GM23248 (cell line): ENCODE measurements around the gene RBM17. TPM values are rescaled to one million over a fixed set of nuclear protein-coding genes. Genes with fewer than 3 reads are reported as not detected.

Source experiments
- DNase-seq: peaks from one replicate; pipeline ENCODE4 v3.0.0-alpha.2; 2015
- H2AFZ ChIP-seq: fragments of 200-600 bp; sonication (generic); 2 replicates; pipeline ENCODE4 v1.6.1; 2016; ENCODE audit warnings: antibody characterized with exemption
- H3F3A ChIP-seq: fragments of 200-600 bp; sonication (generic); 2 replicates; pipeline ENCODE4 v1.6.1; 2016; ENCODE audit warnings: mild to moderate bottlenecking, antibody characterized with exemption, mixed run types; ENCODE audit not compliant: insufficient read depth
- H3K27ac ChIP-seq: fragments of 200-600 bp; sonication (generic); 2 replicates; pipeline ENCODE4 v1.5.1; 2016; ENCODE audit warnings: mild to moderate bottlenecking
- H3K27me3 ChIP-seq: fragments of 200-600 bp; sonication (generic); replicated peaks from 2 replicates; pipeline ENCODE4 v1.6.1; 2016; ENCODE audit warnings: mild to moderate bottlenecking; ENCODE audit not compliant: insufficient read depth
- H3K36me3 ChIP-seq: fragments of 200-600 bp; sonication (generic); 2 replicates; pipeline ENCODE4 v1.6.1; 2016; ENCODE audit warnings: low read depth, mild to moderate bottlenecking
- H3K4me1 ChIP-seq: fragments of 200-600 bp; sonication (generic); 2 replicates; pipeline ENCODE4 v1.6.1; 2016; ENCODE audit warnings: mild to moderate bottlenecking; ENCODE audit not compliant: insufficient read depth
- H3K4me2 ChIP-seq: fragments of 200-600 bp; sonication (generic); one replicate; pipeline ENCODE4 v1.6.1; 2016; ENCODE audit warnings: mild to moderate bottlenecking; ENCODE audit not compliant: unreplicated experiment
- H3K4me3 ChIP-seq: fragments of 200-600 bp; sonication (generic); 2 replicates; pipeline ENCODE4 v1.5.1; 2016; ENCODE audit warnings: mild to moderate bottlenecking
- H3K79me2 ChIP-seq: fragments of 200-600 bp; sonication (generic); 2 replicates; pipeline ENCODE4 v1.6.1; 2016; ENCODE audit warnings: mild to moderate bottlenecking; ENCODE audit not compliant: insufficient read depth
- H3K9ac ChIP-seq: fragments of 200-600 bp; sonication (generic); 2 replicates; pipeline ENCODE4 v1.6.1; 2016; ENCODE audit warnings: mild to moderate bottlenecking
- H3K9me2 ChIP-seq: fragments of 200-600 bp; sonication (generic); 2 replicates; pipeline ENCODE4 v1.6.1; 2016; ENCODE audit warnings: mixed run types, mild to moderate bottlenecking, moderate library complexity; ENCODE audit not compliant: insufficient read depth
- H3K9me3 ChIP-seq: fragments of 200-600 bp; sonication (generic); one replicate; pipeline ENCODE4 v1.6.1; 2017; ENCODE audit warnings: low read depth
- H4K20me1 ChIP-seq: fragments of 200-600 bp; sonication (generic); 2 replicates; pipeline ENCODE4 v1.6.0; 2016; ENCODE audit not compliant: insufficient read depth
- EZH2 ChIP-seq: fragments of 200-600 bp; sonication (generic); IDR thresholded peaks from 2 replicates; pipeline ENCODE4 v1.6.1; 2018; ENCODE audit warnings: antibody characterized with exemption, mild to moderate bottlenecking; ENCODE audit not compliant: insufficient read depth, poor library complexity, severe bottlenecking
- EZH2phosphoT487 ChIP-seq: fragments of 200-600 bp; sonication (generic); IDR thresholded peaks from 2 replicates; pipeline ENCODE4 v1.6.1; 2018; ENCODE audit warnings: antibody characterized with exemption, moderate library complexity, mild to moderate bottlenecking, low read depth; ENCODE audit not compliant: insufficient read depth
- WGBS, 2 experiments: methylation state at CpG; one replicate each; pipeline ENCODE4 v1.1.6; 2015 to 2017; ENCODE audit warnings: low lambda C conversion rate in 2 of 2, low coverage in 1 of 2; ENCODE audit errors: missing lambda C conversion rate in 2 of 2; 5-methylcytosine and 5-hydroxymethylcytosine counted together
- in situ Hi-C: fragments of 300-500 bp; cut with MboI; formaldehyde crosslinking; loops from 2 replicates; pipeline ENCODE4 v1.15.0; 2020
- polyA plus RNA-seq: library from polyadenylated mRNA; unstranded; fragments of >200 nt; fragmentation: Nextera tagmentation; extraction: Ambion mirVana; gene quantifications from 2 replicates; pipeline ENCODE4 v1.2.1, GENCODE V29; 2016
- total RNA-seq: library from RNA; depleted of rRNA; stranded (reverse); fragments of >200 nt; shearing (Covaris generic); gene quantifications from 2 replicates; pipeline ENCODE4 v1.2.3, GENCODE V29; 2014

RBM17 gene
- total and polyA plus RNA-seq, 2 experiments from 2014 or later = 24.1 to 99.9 TPM

DNA sequence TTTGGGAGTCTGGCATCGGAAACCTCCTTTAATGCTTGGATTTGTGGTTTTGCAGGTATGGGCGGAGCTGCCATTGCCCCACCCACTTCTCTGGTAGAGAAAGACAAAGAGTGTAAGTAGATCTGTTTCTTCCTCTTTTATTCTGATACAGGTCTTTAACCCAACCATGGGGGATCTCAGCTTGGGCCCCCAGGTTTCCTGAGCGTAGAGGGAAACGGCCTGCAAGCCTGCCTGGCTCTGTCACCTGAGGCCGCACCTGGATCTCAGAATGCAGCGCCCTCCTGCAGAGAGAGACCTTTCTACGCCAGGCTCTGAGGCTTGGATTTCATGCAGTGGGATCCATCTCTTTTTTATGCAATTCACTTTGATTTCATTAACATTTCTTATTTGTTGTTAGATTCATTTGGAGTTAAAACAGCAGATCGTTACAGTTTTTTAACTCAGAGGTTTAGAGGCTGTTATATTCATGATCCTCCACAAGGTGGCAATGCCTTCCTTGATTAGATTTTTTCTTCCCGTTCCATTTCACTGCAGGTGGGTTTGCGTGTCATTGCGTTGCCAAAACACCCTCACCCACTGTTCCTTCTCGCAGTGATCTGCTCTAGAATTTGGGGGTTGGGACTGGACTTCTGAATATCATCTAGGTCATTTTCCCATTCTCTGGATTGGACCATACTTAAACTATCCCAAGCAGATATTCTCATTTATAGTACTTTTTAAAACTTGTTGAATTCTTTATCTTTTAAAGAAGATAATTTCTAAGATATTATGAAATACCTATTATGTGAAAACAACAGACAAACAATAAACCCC lies 20.0 kb downstream of the RBM17 start:
- in situ Hi-C loops = loop anchor here (10.0 kb wide), 1 partner anchor 286 kb away; no protein-coding TSS in a partner anchor

DNA sequence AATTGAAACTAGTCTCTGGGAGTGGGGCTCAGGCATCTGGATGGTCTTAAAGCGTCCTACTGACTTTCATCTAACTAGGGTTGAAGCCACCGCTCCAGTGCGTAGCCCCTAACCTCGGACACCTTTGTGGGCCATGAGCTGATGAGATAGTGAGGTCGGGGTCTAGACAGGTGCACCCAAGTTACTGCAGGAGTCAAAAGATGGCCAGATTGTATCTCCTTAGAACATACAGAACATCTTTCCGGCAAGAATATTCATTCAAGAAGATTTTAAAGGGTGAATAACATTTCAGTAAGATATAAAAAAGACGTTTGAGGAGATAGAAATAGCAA lies 20.6 kb downstream of the RBM17 start:
- Histone ChIP-seq H3K9me2 (no peaks in the 10 kb centered on the region), H3K4me3 (no peak overlapping the region), H3F3A (peaks cover 39% of the 10 kb centered on the region), H4K20me1 (no peaks in the 10 kb centered on the region), H3K4me2 (no peak overlapping the region), H2AFZ (no peak overlapping the region), H3K79me2 (peaks cover 9% of the 10 kb centered on the region; the same call in 1 of the 2 replicates), H3K4me1 (peaks cover 4% of the 10 kb centered on the region), H3K9me3 (no peaks in the 10 kb centered on the region), H3K27ac (no peak overlapping the region), H3K36me3 (peaks cover 64% of the 10 kb centered on the region), H3K9ac (no peak overlapping the region), H3K27me3 (no peaks in the 10 kb centered on the region)
- no peak for DNase-seq
- in situ Hi-C loops = loop anchor here (10.0 kb wide), 1 partner anchor 285 kb away; no protein-coding TSS in a partner anchor
- 72 to 78% methylated on average over 7 of the region's 7 CpGs for WGBS, 2 experiments
- TF ChIP-seq EZH2phosphoT487 (no peak), EZH2 (no peak)

More for the DNA sequence above, 20.0 kb downstream of the RBM17 start:
- H3K27me3 ChIP-seq = no peaks in the 10 kb centered on the region
- peaks cover 15% of the 10 kb centered on the region; the same call in 1 of the 2 replicates for H3K79me2 ChIP-seq
- no peaks in the 10 kb centered on the region for H3K9me3 ChIP-seq
- H3K9me2 ChIP-seq = no peaks in the 10 kb centered on the region
- no peak overlapping the region for H3K4me3 ChIP-seq
- H3F3A ChIP-seq = peaks cover 39% of the 10 kb centered on the region
- H3K9ac ChIP-seq = no peak overlapping the region
- no peaks in the 10 kb centered on the region; the same call in 1 of the 2 replicates for H4K20me1 ChIP-seq
- peak; percentile 64 for DNase-seq
- no peak overlapping the region for H2AFZ ChIP-seq
- H3K27ac ChIP-seq = no peak overlapping the region
- peaks cover 61% of the 10 kb centered on the region for H3K36me3 ChIP-seq
- H3K4me1 ChIP-seq = no peaks in the 10 kb centered on the region
- TF ChIP-seq EZH2phosphoT487 = no peak
- no peak for TF ChIP-seq EZH2
- WGBS, 2 experiments = 45 to 46% methylated on average over 12 of the region's 12 CpGs
- H3K4me2 ChIP-seq = no peak overlapping the region

GRCh38 chr10:6110136-6110535 lies 21.3 kb downstream of the RBM17 start:
- H4K20me1 ChIP-seq = no peaks in the 10 kb centered on the region
- 0 out of 2 replicates have a peak, but pooled peaks cover 2% of the 10 kb centered on the region for H3K79me2 ChIP-seq
- peaks cover 11% of the 10 kb centered on the region for H3K4me1 ChIP-seq
- peaks cover 41% of the 10 kb centered on the region for H3F3A ChIP-seq
- no peak overlapping the region for H3K4me2 ChIP-seq
- H3K9me2 ChIP-seq = no peaks in the 10 kb centered on the region
- no peak for DNase-seq
- peaks cover 64% of the 10 kb centered on the region for H3K36me3 ChIP-seq
- no peak overlapping the region for H2AFZ ChIP-seq
- no peak for TF ChIP-seq EZH2
- H3K27me3 ChIP-seq = no peaks in the 10 kb centered on the region
- in situ Hi-C loops = no loop called here
- no peak overlapping the region for H3K9ac ChIP-seq
- H3K27ac ChIP-seq = no peak overlapping the region
- WGBS, 2 experiments = 84% methylated on average over 5 of the region's 5 CpGs
- no peaks in the 10 kb centered on the region for H3K9me3 ChIP-seq
- no peak overlapping the region for H3K4me3 ChIP-seq

- no peaks in the 10 kb centered on the region for H3K79me2 ChIP-seq
- no peak overlapping the region for H2AFZ ChIP-seq
- no peaks in the 10 kb centered on the region for H3K9me2 ChIP-seq
- H3K4me3 ChIP-seq = no peak overlapping the region
- H3F3A ChIP-seq = peaks cover 37% of the 10 kb centered on the region
- H3K27me3 ChIP-seq = no peaks in the 10 kb centered on the region
- no peak overlapping the region for H3K27ac ChIP-seq
- in situ Hi-C loops = no loop called here
- 85 to 88% methylated on average over 6 of the region's 6 CpGs for WGBS, 2 experiments
- peaks cover 63% of the 10 kb centered on the region for H3K36me3 ChIP-seq
- H4K20me1 ChIP-seq = no peaks in the 10 kb centered on the region
- no peak for DNase-seq
- no peak overlapping the region for H3K4me2 ChIP-seq
- H3K4me1 ChIP-seq = peaks cover 21% of the 10 kb centered on the region
- no peak overlapping the region for H3K9ac ChIP-seq
- no peaks in the 10 kb centered on the region for H3K9me3 ChIP-seq
- TF ChIP-seq EZH2 (no peak), EZH2phosphoT487 (no peak)
These were observed 24.1 kb downstream of the RBM17 start for GRCh38 chr10:6112893-6113292.
